Lung (tissue), 12 donors: ENCODE data around the gene PXMP4. TPM values are rescaled to one million over a fixed set of nuclear protein-coding genes. Genes with fewer than 3 reads are reported as not detected.
A peak's percentile ranks its signal among the peaks of the same experiment; 100 is the strongest.

Source experiments
- ATAC-seq: fragments of 200-7000 bp; cut with Tn5 transposase; one replicate; pipeline ENCODE4 v1.9.1; 2020; ENCODE audit warnings: moderate number of reproducible peaks; ENCODE audit not compliant: insufficient read depth, low FRiP score
- DNase-seq, 3 donors: peaks; one replicate each; pipeline ENCODE4 v3.0.0-alpha.2; 2013 to 2017
- H3K27ac ChIP-seq, 2 donors: one replicate each; pipeline ENCODE4 v1.5.1; 2013; ENCODE audit warnings: mild to moderate bottlenecking in 2 of 2, moderate library complexity in 2 of 2, control low read depth in 1 of 2, inconsistent platforms in 1 of 2, low read depth in 1 of 2, low read length in 1 of 2
- H3K27me3 ChIP-seq, 3 donors: one replicate each; pipeline ENCODE4 v1.5.1; 2013; ENCODE audit warnings: low read length in 2 of 3; ENCODE audit not compliant: control insufficient read depth in 3 of 3, insufficient read depth in 3 of 3
- H3K36me3 ChIP-seq, 4 donors: one replicate each; pipeline ENCODE4 v1.5.1; 2013; ENCODE audit warnings: low read length in 4 of 4, mild to moderate bottlenecking in 1 of 4, moderate library complexity in 1 of 4; ENCODE audit not compliant: control insufficient read depth in 4 of 4, insufficient read depth in 4 of 4
- H3K4me1 ChIP-seq, 5 donors: one replicate each; pipeline ENCODE4 v1.5.1; 2013; ENCODE audit warnings: low read length in 5 of 5, mild to moderate bottlenecking in 2 of 5, moderate library complexity in 1 of 5; ENCODE audit not compliant: control insufficient read depth in 5 of 5, insufficient read depth in 5 of 5
- H3K4me3 ChIP-seq: one replicate; pipeline ENCODE4 v1.5.1; 2013; ENCODE audit warnings: mild to moderate bottlenecking, control low read depth, moderate library complexity
- H3K9ac ChIP-seq, 2 donors: one replicate each; pipeline ENCODE4 v1.5.1; 2013; ENCODE audit warnings: low read length in 2 of 2, control low read depth in 1 of 2; ENCODE audit not compliant: insufficient read depth in 1 of 2
- H3K9me3 ChIP-seq, 4 donors: one replicate each; pipeline ENCODE4 v1.5.1; 2013; ENCODE audit warnings: low read length in 3 of 4, mild to moderate bottlenecking in 1 of 4, moderate library complexity in 1 of 4; ENCODE audit not compliant: control insufficient read depth in 4 of 4, insufficient read depth in 3 of 4
- CTCF ChIP-seq: IDR thresholded peaks from 2 replicates; pipeline ENCODE4 v1.5.1; 2012; ENCODE audit warnings: mild to moderate bottlenecking; ENCODE audit errors: control extremely low read depth, extremely low read depth
- WGBS, 2 donors: extraction: QIAGEN DNeasy Blood & Tissue Kit; methylation state at CpG; one replicate each; pipeline ENCODE4 v1.1.7; 2013; 5-methylcytosine and 5-hydroxymethylcytosine counted together
- polyA plus RNA-seq, 2 donors: library from polyadenylated mRNA; stranded (reverse); fragments of 200-250 nt; gene quantifications; one replicate each; pipeline ENCODE4 v1.2.1, GENCODE V29; 2013
- total RNA-seq, 2 donors: library from RNA; depleted of rRNA in 1 of 2; stranded (reverse); fragments of >200 nt in 1 of 2; gene quantifications; one replicate each; pipeline ENCODE4 v1.2.1, GENCODE V29; 2014 to 2021
- donor health status: control.
- donor health status: control.
- donor health status: Bipolar disorder and iron deficiency.
- donor health status: healthy.
- donor health status: DM: yes; HTN: yes; CAD: no.

PXMP4 gene
- total and polyA plus RNA-seq, 4 donors: 10.2 to 36.8 (median 26.8) TPM

DNA sequence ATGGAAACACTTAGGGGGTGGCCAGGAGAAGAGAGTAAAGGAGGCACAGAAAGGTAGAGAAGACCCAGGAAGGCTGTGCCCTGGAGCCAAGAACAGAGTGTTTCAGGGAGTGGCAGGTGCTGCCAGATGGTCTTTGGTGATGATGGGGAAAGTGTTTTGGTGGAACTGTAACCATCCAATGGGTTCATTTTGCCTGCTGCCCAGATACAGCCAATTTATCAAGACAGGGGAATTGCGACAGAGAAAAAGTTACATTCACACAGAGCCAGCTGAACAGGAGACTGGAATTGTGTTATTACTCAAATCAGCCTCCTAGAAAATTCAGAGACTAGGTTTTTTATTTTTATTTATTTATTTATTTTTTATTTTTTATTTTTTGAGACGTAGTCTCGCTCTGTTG, 16.9 kb upstream of the PXMP4 start:
- DNase-seq (no peak), ATAC-seq (no peak)
- peaks cover 0 to 4% (median 1%) of the 10 kb centered on the region in 4 donors for H3K36me3 ChIP-seq
- peaks cover 0 to 7% (median 3%) of the 10 kb centered on the region in 4 donors for H3K9me3 ChIP-seq
- TF ChIP-seq CTCF: no peak
- peaks cover 0 to 21% (median 7%) of the 10 kb centered on the region in 5 donors for H3K4me1 ChIP-seq
- H3K9ac ChIP-seq: no peak overlapping the region
- no peak overlapping the region for H3K27ac ChIP-seq
- H3K4me3 ChIP-seq: no peak overlapping the region
- no peaks in the 10 kb centered on the region for H3K27me3 ChIP-seq
- 97 to 100% methylated on average over 3 of the region's 3 CpGs for WGBS, 2 donors

DNA sequence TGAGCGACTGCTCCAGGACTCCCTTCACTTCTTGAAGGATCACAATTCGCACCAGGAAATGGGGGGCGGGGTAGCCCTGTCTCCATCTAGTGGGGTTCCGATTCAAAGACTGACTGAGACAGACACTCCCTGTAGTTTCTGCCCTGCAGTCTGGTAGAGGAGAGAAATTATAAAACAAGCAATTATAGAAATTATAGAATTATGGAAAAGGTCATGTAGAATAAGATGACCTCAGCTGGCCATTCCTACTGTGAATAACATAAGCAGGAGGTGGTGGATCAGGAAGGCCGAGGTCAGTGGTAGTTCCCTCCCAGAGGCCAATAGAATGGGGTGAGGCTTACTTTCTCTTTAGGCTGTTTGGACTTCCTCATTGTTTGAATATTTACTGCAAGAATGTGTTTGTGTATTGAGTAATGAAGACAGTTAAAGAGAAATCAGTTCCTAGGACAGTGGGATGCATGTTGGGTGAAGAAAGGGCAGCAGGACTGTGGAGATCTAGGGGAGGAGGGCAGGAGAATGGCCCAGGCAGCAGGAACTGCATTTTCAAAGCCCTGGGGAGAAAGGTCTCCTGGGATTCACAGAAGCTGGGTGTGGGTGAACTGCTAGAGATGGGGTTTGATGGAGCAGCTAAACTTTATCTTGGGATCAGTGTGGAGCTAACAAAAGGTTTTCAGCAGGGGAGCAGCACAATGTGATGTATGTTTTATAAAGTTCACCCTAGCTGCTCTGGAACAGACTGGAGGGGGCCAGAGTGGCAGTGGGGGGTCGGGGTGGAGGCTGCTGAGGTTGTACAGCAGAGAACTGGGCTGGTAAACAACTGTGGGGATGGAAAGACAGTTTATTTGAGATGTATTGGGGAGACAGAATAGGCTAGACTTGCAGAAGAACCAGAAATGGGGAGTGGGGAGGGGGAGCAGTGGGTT, 13.8 kb upstream of the PXMP4 start:
- TF ChIP-seq CTCF: no peak
- peak; percentile 56 for ATAC-seq
- Histone ChIP-seq H3K9ac (peak overlapping the region in 1 of 2 donors; percentile 61), H3K4me3 (no peak overlapping the region), H3K9me3 (peaks cover 0 to 7% (median 3%) of the 10 kb centered on the region in 4 donors), H3K27ac (peak overlapping the region in 1 of 2 donors; percentile 96), H3K27me3 (no peaks in the 10 kb centered on the region), H3K36me3 (peaks cover 0 to 4% (median 0%) of the 10 kb centered on the region in 4 donors), H3K4me1 (peaks cover 0 to 21% (median 12%) of the 10 kb centered on the region in 5 donors)
- DNase-seq: peak in 2 of 3 donors; percentile 61 to 70
- 25 to 32% methylated on average over 6 of the region's 6 CpGs for WGBS, 2 donors

DNA sequence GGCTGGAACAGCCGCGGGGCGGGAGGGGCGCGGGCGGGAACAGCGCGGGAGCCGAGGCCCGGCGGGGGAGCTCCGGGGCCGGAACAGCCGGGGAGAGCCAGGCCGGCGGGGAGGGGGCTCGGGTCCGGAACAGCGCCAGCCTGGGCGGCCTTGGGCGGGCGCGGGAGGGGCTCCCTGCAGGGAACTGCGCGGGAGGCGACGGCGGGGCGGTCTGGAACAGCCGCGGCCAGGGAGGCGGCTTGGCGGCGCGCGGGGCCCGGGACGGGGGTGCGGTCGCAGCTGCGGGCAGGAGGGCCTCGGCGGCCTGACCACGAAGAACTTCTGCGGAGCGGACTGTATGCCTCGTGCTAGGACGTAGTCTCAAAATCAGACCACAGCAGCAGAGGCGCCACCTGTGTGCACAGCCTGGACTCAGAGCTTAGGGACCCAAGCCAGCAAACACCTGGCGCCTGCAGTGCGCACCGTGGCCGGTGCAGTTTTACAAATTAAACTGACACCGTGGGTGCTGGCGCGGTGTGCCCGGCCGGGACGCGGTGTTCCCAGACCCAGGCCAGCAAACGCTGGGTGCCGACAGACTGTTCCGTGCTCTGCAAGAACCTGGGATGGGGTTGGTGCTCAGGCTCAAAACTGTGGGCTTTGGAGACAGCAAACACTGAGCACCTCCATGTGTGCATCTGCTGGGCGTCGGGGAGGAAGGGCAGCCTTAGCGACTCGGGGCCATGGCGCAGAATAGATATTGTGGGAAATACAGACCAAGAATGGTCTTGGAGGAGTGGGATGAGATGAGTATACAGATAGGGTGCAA, 12.3 kb upstream of the PXMP4 start:
- Histone ChIP-seq H3K27me3 (no peaks in the 10 kb centered on the region), H3K9ac (no peak overlapping the region), H3K4me3 (peak overlapping the region; percentile 61), H3K36me3 (peaks cover 0 to 4% (median 0%) of the 10 kb centered on the region in 4 donors), H3K27ac (peak overlapping the region; percentile 94 to 96), H3K9me3 (peaks cover 0 to 5% (median 2%) of the 10 kb centered on the region in 4 donors), H3K4me1 (peaks cover 0 to 21% (median 12%) of the 10 kb centered on the region in 5 donors)
- peak; percentile 86 for ATAC-seq
- DNase-seq: peak in 2 of 3 donors; percentile 92 to 97
- 2 to 6% methylated on average over 29 to 68 of the region's 68 CpGs for WGBS, 2 donors
- no peak for TF ChIP-seq CTCF
